Left renal cortex interstitium (tissue), 4 donors: ENCODE data around the gene GPR153. TPM values are rescaled to one million over a fixed set of nuclear protein-coding genes. Genes with fewer than 3 reads are reported as not detected.

Source experiments
- DNase-seq, 4 donors: peaks; one replicate each; pipeline ENCODE4 v3.0.0-alpha.2; 2013; ENCODE audit warnings: low read depth in 4 of 4, low spot score in 2 of 4, missing footprints in 1 of 4
- polyA plus RNA-seq, 4 donors: library from polyadenylated mRNA; unstranded; fragments of 120-200 nt; gene quantifications; one replicate each; pipeline ENCODE4 v1.2.1, GENCODE V29; 2013; ENCODE audit not compliant: insufficient read length in 4 of 4

Gene GPR153
- polyA plus RNA-seq, 4 donors, result 6.0 to 10.2 (median 8.1) TPM

- DNase-seq, result no peak
Observed at GRCh38 chr1:6287431-6287886, 26.6 kb upstream of the GPR153 start.

DNA sequence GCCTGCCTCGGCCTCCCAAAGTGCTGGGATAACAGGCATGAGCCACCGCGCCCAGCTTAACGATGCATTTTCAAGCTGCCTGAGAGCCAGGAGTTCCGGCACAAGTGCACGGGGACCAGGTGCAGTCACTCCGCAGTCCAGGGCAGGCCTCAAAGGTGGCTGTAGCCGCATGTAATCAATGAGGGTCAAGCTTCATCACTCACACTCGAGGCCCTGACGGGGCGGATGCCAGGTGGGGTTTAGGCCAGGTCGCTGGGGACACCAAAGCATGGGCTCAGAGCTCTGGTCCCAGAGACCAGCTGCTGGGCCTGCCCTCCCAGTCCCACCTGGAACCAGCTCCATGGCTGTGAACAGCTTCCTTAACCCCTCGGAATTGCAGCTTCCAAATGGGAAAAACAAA lies 26.1 kb upstream of the GPR153 start:
- no peak for DNase-seq

- DNase-seq, result no peak
Observed at GRCh38 chr1:6286266-6286665, 25.4 kb upstream of the GPR153 start.

DNA sequence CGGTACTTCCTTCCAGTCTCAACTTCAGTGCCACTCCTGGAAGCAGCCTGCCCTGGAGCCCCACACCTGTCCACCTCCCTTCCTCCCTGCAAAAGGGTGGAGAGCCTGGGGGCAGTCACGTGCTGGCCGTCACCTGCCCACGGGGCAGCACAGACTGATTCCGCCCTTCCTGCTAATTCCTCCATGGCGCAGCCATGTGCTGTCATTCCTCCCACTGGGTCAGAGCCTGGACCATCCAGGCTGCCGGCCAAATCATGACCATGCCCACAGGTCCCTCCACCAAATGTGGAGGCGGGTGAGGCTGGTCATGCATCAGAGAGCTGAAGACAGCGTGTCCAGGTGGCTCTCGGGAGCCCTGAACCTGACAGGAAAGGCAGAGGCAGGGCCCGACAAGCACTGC lies 24.4 kb upstream of the GPR153 start:
- no peak for DNase-seq

DNA sequence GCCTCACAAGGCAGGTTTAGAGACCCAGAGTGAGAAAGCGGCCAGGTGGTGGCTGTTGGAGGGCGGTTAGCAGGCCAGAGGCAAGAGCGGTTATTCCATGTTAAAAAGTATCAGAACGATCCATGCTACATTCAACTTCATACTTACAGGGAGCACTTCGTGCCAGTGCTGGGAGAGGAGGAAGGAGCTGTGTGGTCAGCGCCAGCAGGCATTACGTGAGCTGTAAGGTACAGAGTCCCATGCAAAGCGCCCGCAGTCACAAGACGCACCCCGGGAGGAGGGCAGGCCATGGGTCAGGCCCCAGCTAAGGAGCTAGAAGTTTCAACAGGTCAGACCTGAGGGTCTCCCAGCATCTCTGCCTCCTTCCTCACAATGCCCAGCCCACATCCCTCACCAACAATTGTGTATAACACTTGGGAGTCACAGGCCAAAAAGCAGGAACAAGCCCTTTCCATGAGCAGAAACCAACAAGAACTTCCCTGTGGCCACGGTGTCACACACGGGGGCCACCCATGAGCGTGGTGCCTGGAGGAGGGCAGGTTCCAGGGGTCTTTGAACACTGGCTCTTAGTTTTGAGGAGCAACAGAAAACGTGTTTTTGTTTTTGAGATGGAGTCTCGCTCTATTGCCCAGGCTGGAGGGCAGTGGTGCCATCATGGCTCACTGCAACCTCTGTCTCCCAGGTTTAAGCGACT lies 21.8 kb upstream of the GPR153 start:
- DNase-seq, result no peak

DNA sequence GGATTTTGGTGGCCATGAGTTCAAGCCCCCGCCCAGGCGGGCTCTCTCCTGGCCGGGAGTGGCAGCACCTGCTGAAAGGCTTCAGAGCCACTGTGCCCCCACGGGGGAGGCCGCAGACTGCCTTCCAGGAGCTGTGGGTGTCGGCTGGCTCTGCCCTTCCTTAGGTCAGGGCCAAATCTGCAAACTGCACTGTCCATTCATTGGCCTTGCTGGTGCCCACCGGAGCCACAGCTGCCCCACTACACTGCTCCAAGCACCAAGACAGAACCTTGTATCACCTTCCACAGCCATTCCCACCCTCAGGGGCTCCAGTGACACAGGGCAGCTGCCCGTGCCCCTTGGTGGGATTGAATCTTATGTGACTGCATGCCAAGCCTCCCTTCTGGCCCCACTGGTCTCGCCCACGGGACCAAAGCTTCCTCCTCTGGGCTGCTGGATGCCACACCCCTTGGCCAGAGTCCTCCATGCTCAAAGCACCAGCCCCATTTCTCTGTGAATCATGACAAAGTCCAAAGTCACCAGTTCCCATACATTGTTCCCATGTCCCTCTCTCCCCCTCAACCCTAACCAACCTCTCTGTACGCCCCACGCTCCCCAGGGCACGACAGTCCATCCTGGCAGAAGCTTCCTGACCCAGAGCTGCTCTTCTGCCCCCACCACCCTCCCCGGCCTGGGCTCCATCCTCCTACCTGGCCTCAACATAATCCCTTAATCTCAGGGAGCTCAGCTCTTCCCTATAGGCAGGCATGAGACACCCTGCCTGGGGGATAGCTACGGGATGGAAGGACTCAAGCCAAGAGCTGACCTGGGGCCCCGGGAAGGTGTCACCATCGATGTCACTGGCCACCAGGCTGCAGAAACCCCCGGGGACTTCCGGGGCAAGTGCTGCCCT lies 20.9 kb upstream of the GPR153 start:
- DNase-seq, result no peak

- no peak for DNase-seq
Observed at GRCh38 chr1:6280761-6281451, 20.0 kb upstream of the GPR153 start.

DNA sequence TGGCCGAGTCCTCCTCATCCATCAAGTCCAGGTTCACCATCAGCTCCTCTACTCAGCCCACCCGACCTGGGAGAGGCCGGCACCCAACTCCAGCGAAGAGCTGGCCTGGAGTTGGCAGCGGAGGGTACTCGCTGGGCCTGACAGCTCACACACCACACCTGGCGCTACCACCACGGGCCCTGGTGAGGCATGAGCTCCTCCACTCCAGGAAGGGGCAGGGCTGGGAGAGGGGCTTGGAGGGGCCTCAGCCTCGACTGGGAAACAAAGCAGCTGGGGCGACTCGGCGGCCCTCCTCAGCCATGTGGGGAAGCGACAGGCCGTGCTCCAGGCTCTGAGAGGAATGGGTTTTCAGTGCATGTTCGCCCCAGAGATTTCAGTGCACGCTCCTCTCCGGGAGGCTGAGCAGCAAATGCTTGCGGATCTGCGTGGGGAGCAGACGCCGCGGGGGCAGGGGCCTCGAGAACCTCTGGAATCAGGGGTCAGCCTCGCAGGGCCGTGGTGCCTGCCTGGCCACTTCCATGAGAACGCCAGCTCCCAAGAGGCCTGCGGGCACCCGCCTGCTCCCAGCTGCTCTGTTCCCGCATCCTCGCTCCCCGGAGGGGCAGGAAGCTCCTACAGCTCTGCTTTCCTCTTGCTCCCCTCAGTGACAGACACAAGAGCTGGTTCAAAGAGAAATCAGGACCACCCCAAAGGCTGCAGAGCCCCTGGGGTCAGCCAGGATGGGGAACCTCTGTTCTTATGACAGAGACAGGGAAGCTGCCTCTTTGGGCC lies 18.9 kb upstream of the GPR153 start:
- DNase-seq, result no peak

DNA sequence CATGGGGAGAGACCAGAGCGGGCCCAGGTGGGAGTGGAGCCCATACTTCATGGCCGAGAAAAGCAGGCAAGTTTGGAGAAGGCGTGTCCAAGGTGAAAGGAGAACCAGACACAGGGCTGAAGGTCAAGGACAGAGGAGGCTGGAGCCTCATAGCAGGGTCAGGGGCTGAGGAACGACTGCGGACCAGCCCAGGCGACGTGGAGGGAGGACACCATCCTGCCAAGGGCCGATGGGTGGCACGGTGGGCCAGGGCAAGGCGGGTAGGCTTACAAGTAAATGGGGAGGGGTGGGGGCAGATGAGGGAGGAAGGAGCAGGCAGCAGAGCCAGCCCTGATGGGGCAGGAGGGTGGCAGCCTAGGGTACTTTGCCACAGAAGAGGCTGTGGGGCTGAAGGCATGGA lies 18.2 kb upstream of the GPR153 start:
- DNase-seq, result no peak

GRCh38 chr1:6278263-6278662 lies 17.4 kb upstream of the GPR153 start:
- DNase-seq, result no peak

GRCh38 chr1:6276811-6277555 lies 16.1 kb upstream of the GPR153 start:
- DNase-seq, result no peak

DNA sequence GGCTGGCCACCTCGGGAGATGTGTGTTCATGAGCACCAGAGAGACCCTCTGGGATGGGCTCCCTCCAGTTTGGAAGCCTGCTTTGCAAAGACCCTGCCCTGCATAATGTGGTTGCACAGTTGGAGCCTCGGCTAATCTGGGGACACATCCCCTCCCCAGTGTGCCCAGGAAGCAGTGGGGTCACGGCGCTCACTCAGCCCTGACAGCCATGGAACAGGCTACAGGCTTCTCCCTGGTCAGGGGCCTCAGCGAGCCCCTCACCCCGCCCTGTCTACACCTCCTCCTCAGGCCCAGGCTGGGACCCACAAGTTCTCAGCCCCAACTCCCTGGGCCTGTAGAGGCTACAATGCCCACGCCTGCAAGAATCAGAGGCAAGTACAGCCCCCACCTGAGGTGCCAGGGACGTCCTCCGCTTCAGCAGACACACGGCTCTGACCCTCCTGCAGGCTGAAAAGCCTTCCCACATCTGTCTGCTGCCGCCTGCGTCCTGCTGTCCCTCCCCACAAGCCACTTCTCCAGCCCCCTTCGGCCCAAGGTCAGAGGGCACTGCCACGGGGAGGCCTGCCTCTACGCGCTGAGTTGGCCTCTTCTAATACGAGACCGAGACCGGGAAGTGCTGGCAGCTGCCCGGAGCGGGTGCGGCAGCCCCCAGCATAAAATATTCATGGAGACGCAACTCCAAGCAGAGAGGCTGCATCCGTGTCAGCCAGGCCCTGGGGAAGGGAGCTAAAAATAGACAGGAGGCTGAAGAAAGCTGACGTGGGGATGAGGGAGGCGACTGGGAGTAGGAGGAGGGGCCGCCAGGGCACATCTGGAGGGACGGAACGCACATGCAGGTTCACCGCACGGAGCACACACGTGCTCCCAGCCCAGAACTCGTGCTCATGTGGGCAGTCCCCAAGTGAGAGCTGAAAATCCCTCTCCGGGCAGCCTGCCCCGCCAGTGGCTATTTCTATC lies 15.2 kb upstream of the GPR153 start:
- peak in 2 of 4 donors; percentile 48 to 71 for DNase-seq

DNA sequence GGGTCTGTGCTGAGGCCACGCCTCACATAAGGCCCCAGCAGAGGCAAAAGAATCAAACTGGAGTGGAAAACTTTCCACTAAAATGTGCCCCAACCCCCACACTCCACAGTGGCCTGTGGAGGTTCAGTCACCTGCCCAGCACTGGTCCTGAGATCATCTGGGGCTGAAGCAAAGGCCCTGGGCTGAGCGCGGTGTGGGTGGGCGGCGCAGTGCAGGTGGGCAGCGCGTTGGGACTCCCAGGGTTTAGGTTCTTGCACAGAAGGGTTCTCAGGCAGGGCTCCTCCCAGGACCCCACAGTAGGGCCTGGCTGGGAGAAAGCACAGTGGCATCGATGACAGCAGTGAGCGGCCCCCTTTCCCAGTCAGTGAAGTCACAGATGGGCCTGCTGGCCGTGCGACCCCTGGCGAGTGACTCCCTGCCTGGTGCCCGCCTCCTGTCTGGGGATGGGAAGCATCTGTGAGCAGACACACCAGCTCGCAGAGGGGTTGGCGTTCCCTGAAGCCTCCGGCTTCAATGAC lies 13.8 kb upstream of the GPR153 start:
- no peak for DNase-seq

DNA sequence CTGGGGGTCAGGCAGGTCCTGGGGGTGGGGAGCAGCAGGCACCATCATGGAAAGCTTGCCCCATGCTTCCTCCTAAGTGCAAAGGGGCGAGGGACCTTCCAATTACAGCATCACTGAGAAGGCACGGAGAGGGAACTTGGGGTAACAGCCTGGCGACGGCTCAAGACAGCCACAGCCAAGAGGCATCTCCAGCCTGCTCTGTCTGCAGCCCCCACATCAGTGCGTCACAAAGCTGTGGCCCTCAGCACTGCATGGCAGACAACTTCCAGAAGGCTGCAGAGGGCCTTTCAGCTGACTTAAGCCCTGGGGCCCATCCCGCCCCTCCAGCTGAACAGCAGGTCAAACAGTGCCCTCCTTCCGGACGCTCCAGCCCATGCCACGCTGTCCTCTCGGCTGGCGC lies 13.2 kb upstream of the GPR153 start:
- no peak for DNase-seq

DNA sequence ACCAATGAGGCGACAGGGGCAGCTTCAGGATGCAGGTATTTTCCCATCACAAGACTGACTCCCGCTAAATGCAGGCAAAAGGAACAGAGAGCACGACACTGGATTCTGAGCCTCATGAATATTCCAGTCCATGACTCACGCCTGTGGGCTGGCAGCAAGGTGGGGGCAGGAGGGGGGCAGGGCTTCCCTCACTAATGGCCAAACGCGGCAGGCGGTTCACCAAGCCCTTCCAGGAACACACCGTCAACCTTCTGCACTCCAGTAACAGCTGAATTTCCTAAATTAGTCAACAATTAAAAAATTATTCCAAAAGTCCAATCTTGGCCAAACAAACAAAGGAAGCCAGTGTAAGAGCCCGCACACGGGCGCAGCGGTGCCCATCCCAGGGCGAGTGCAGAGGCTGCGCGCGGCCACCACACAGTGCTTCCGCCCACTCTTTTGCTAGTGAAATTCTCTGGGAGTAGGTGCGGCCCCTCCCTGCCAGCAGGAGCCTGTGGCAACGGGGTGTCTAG lies 12.5 kb upstream of the GPR153 start:
- DNase-seq, result no peak

- DNase-seq, result no peak
Observed at GRCh38 chr1:6272868-6273267, 12.0 kb upstream of the GPR153 start.

DNA sequence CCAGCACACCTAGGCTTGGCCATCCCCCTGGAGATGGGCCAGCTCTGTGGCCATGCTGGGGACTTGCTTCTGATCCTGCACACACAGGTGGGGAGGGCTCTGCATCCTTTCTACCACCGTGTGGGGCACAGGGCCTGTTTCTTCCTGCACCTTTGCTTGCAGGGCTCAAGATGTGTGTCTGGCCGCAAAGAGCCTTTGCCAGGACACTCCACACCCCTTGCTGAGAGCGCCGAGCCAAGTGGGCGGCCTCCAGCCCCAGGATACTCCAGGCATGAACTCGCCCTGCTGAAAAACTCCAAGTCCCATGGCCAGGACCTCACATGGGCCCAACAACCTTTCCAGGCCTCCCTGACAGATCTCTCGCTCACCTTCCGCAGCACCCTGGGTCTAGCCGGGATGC lies 11.6 kb upstream of the GPR153 start:
- DNase-seq, result no peak

DNA sequence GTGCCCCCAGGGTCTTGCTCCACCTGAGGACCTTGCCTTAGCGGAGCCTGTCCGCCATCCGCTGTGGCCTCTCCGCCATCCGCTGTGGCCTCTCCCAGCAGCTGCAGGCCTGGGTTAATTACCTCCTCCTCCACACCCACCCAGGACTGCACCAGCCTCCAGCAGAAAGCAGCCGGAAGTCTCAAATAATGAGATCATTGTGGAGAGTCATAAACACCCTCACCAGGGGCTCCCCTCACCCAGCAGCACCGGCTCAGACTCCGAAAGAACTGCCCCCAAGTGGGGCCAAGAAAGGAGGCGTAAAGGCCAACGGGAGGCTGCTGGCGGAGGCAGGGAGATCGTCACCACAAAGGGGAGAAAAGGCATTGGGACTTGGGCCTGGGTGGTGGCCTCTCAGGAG lies 10.7 kb upstream of the GPR153 start:
- no peak for DNase-seq
